CD4-positive, alpha-beta T cell treated with Interleukin-15 for 1 hour (primary cell): Measurements from ENCODE around the gene FAU.
A peak's percentile ranks its signal among the peaks of the same experiment; 100 is the strongest.
"Not testable (repeated sequence)": the region's sequence is repeated elsewhere in the genome, so short reads cannot be mapped to it uniquely, and the experiment has no call there.

Source experiments
- DNase-seq: peaks from one replicate; pipeline ENCODE4 v3.0.0-alpha.2; 2020

FAU gene

DNA sequence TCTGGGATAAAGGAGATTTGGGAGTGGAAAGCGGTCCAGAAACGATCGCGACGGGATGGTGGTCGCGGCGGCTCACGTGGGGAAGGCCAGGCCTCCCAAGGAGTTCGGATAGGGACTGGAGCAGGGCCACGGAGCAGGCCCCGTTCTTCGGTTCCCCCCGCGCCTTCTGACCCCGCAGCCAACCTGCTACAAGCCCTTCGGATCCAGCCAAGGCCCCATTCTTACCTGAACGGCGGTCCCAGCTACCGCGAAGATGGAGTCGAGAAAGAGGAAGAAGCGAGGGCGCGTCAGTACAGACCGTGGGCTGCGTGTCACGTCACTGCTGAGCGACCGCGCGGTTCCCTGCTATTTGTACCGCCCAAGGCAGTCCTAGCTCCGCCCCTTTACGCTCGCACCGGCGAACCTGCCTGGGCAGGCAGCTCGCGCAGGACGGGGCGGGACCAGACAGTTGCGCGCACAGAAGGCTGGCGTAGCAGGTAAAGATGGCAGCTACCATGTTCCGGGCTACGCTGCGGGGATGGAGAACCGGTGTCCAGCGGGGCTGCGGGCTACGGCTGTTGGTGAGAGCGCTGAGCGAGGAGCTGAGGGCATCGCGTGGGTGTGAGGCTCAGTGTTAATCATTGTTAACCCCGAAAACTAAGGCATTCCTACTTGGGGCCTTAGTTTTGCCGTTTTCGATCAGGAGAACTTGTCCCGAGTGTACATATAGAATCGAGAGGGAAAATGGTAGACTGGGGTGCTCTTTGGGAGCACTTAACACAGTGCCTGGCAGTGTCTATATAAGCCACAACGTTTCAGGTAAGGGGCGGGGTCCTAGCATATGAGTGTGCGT lies at the start of gene FAU, which contains the start of gene MRPL49:
Gene FAU (minus strand): TSS at position 270 of the 832 bp plus-strand sequence. CDS start 321 bp downstream, outside the sequence.
Gene MRPL49 (plus strand): TSS at position 457 of the 832 bp plus-strand sequence. CDS start 26 bp downstream, at position 483.
- DNase-seq: peak; percentile 99

- no peak for DNase-seq
Observed at GRCh38 chr11:65170058-65170534, 48.2 kb upstream of the FAU start, which contains the start of gene SPDYC. Gene SPDYC, plus strand, starts transcription at chr11:65170233. Its CDS starts 1,125 bp downstream, at chr11:65171358.

GRCh38 chr11:65169164-65169641 lies 47.3 kb upstream of the FAU start:
- no peak for DNase-seq

DNA sequence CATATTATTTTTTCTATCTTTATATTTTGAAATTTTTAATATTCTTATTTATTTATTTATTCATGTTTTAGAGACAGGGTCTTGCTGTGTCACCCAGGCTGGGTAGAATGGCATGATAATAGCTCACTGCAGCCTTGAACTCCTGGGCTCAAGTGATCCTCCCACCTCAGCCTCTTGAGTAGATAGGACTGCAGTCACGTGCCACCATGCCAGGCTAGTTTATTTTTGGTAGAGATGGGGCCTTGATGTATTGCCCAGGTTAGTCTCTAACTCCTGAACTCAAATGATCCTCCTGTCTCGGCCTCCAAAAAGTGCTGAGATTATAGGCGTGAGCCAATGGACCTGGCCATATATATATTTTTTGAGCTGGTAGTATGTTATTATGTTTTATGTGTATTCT lies 45.7 kb upstream of the FAU start:
- no peak for DNase-seq

GRCh38 chr11:65166893-65167292 lies 45.0 kb upstream of the FAU start:
- DNase-seq: no peak

- no peak for DNase-seq
Observed at GRCh38 chr11:65165410-65166317, 43.7 kb upstream of the FAU start.

DNA sequence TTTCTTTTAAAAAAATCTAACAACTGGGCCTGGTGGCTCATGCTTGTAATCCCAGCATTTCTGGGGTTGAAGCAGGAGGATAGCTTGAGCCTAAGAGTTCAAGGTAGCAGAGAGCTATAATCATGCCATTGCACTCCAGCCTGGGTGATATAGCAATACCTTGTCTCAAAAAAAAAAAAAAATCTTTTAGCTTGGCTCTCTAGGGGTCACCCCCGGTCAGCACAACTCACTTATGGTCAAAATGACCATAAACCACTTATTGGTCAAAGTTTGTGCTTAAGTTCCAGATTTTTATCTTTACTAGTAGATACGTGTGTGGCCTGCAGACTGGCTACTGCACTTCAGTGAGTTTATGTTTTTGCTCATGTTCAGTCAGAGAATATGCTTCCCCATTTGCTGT lies 41.8 kb upstream of the FAU start:
- DNase-seq: no peak

DNA sequence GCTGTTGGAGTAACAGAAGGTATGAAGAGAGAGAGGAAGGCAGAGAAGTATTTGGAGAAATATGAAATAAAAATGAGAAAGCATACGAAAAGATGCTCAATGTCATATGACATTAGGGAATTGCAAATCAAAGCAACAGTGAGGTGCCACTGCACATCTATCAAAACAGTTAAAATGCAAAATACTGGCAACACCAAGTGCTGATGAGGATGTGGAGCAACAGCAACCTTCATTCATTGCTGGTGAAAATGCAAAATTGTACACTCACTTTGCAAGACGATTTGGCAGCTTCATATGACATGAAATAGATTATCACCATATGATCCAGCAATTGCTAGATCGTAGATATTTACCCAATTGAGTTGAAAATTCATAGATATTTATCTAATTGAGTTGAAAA lies 38.7 kb upstream of the FAU start:
- no peak for DNase-seq

DNA sequence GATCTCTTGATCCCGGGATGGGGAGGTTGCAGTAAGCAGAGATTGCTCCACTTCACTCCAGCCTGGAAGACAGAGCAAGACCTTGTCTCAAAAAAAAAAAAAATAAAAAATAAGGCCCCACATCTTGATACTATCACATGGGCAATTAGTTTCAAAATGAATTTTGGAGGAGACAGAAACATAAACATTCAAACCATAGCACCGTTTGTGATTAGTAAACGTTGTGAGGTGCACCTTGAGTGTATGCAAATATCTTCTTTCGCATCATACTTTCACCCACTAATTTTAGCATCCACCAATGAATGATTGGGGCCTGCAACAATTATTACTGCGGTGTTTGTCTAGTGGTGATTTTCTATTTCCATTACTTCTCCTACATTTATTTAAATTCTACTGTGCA lies 37.1 kb upstream of the FAU start:
- DNase-seq: no peak

DNA sequence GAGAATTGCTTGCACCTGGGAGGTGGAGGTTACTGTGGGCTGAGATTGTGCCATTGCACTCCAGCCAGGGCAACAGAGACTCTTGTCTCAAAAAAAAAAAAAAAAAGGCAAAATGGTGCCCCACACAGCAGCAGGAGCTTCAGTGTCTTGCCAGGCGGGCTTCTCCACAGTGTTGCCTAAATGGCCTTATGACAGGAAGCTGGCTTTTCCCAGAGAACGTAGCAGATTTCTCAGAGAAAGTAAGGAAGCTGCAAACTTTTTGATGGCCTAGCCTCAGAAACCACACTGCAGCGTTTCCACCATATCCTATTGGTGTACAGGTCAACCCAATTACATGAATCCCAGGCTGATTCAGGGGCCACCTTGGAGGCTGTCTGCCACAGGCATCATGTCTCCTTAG lies 35.4 kb upstream of the FAU start:
- no peak for DNase-seq

DNA sequence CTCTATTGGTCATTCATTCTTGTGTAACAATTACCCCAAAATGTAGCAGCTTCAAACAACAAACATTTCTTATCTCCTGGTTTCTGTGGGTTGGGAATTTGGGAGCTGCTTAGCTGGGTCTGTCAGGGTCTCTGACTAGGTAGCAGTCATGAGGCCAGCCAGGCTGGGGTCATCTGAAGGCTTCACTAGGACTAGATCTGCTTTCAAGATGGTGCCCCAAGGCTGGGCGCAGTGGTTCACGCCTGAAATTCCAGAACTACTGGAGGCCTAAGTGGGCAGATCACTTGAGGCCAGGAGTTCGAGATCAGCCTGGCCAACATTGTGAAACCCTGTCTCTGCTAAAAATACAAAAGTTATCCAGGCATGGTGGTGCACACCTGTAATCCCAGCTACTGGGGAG lies 35.0 kb upstream of the FAU start:
- DNase-seq: no peak

GRCh38 chr11:65156256-65156655 lies 34.3 kb upstream of the FAU start:
- no peak for DNase-seq

GRCh38 chr11:65152122-65152521 lies 30.2 kb upstream of the FAU start:
- no peak for DNase-seq

- no peak for DNase-seq
Observed at GRCh38 chr11:65151331-65151899, 29.5 kb upstream of the FAU start.

GRCh38 chr11:65150509-65151299 lies 28.8 kb upstream of the FAU start:
- DNase-seq: peak; percentile 81

DNA sequence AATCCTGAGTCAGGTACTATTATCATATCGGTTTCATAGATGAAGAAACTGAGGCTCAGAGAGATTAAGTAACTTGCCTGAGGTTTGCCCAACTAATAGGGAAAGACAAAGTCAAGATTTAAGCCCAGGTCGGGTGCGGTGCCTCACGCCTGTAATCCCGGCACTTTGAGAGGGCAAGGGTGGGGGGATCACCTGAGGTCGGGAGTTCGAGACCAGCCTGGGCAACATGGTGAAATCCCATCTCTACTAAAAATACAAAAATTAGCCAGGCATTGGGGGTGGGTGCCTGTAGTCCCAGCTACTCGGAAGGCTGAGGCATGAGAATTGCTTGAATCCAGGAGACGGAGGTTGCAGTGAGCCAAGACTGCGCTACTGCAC lies 28.2 kb upstream of the FAU start:
- not testable (repeated sequence) for DNase-seq

DNA sequence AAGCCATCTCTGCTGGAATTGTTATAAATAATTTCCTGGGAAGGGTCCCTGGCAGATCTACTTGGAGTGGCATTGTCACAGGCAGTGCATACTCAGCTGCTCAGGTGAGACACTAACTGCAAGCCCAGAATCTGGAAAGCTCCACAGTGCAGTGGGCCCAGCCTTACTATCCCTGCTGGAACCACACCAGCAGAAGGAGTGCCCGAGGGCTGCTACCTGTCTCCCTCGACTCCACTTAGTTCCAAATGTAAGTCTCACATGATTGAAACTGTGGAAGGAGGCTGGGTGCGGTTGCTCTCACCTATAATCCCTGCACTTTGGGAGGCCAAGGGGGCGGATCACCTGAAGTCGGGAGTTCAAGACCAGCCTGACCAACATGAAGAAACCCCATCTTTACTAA lies 26.7 kb upstream of the FAU start:
- no peak for DNase-seq

DNA sequence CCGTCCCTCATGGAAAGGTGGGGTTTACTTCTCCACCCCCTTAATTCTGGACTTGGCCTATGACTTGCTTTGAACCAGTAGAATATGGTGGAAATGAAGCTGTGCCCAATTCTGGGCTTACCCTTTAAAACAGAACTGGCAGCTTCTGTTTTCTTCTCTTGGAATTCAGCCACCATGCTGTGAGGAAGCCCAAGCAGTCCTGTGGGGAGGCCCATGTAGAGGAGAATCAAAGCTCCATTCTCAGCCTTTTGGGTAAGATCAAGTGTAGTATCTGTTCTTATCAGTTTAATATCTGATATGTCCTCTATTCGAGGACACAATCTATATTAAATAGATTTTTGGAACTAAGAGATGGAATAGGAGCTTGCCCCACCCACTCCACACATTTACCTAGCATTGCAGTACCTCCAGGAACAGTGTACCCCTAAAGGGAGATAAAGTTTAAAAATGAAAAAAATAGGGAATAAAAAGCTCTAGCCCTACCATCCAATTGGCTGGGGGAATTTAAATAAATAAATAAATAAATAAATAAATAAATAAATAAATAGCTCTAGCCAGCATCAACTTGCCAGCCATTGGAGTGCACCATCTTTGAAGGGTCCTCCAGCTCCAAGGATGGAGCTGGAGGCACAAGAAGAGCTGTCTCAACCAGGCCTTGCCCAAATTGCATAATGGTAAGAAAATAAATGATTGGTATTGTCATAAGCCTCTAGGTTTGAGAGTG lies 25.6 kb upstream of the FAU start:
- no peak for DNase-seq

DNA sequence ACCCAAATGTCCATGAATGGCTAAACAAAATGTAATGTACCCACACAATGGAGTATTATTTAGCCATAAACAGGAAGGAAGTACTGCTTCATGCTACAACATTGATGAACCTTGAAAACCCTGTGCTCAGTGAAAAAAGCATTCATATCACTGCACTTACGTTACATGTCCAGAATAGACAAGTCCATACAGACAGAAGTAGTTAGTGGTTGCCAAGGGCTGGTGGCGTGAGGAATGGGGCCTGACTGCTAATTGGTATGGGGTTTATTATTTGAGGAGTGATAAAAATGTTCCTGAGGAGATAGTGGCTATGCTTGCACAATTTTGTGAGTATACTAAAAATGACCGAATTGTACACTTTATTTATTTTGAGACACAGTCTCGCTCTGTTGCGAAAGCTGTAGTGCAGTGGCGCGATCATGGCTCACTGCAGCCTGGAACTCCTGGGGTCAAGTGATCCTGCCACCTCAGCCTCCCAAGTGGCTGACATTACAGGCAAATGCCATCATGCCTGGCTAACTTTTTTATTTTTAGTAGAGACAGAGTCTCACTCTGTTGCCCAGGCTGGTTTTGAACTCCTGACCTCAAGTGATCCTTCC lies 20.1 kb upstream of the FAU start:
- no peak for DNase-seq

GRCh38 chr11:65136515-65137096 lies 14.7 kb upstream of the FAU start:
- no peak for DNase-seq
